Prostate gland (tissue), 2 donors: Measurements from ENCODE around the gene EFNA4. TPM values are rescaled to one million over a fixed set of nuclear protein-coding genes. Genes with fewer than 3 reads are reported as not detected.

Experiments
- DNase-seq: peaks from one replicate; pipeline ENCODE4 v3.0.0-alpha.2; 2019; ENCODE audit warnings: low spot score
- H3K27ac ChIP-seq, 2 donors: fragments of 200-600 bp; sonication (generic); 2 replicates each; pipeline ENCODE4 v1.5.1; 2017 to 2019
- H3K27me3 ChIP-seq: fragments of 200-600 bp; sonication (generic); replicated peaks from 2 replicates; pipeline ENCODE4 v1.5.1; 2019; ENCODE audit not compliant: insufficient read depth
- H3K36me3 ChIP-seq, 2 donors: fragments of 200-600 bp; sonication (generic); 1 replicate in 1 of 2; 2 replicates in 1 of 2; pipeline versions ENCODE4 v1.5.1 to v1.8.1; 2017 to 2019
- H3K4me1 ChIP-seq: fragments of 200-600 bp; sonication (generic); replicated peaks from 2 replicates; pipeline ENCODE4 v1.5.1; 2019
- H3K4me3 ChIP-seq, 2 donors: fragments of 200-600 bp; sonication (generic); 2 replicates each; pipeline ENCODE4 v1.5.1; 2017 to 2019
- H3K9me3 ChIP-seq: fragments of 200-600 bp; sonication (generic); 2 replicates; pipeline ENCODE4 v1.5.1; 2017
- CTCF ChIP-seq, 4 experiments: fragments of 200-600 bp in 2 of 4; fragments of 450-650 bp in 2 of 4; sonication (generic) in 2 of 4; IDR thresholded peaks; 1 replicate in 3 of 4; 2 replicates in 1 of 4; pipeline ENCODE4 v1.5.1; 2016 to 2019; ENCODE audit warnings: antibody characterized with exemption in 4 of 4, mild to moderate bottlenecking in 2 of 4, moderate library complexity in 2 of 4
- POLR2A ChIP-seq: fragments of 450-650 bp; IDR thresholded peaks from one replicate; pipeline ENCODE4 v1.6.1; 2016; ENCODE audit warnings: antibody characterized with exemption, mild to moderate bottlenecking
- POLR2AphosphoS5 ChIP-seq: sonication (generic); formaldehyde crosslinking; IDR thresholded peaks from one replicate; pipeline ENCODE4 v1.6.1; 2017; ENCODE audit warnings: antibody characterized with exemption
- WGBS: methylation state at CpG from one replicate; pipeline ENCODE4 v1.1.5; 2018; 5-methylcytosine and 5-hydroxymethylcytosine counted together
- intact Hi-C: fragments of 100-400 bp; cut with DNase I; formaldehyde crosslinking; loops from one replicate; pipeline ENCODE4 v1.14.2; 2022
- total RNA-seq, 2 donors: library from RNA; depleted of rRNA; stranded (reverse); fragments of >200 nt; gene quantifications; one replicate each; pipeline ENCODE4 v1.1.0, GENCODE V29; 2016

Gene EFNA4
- total RNA-seq, 2 donors from 2014 or later = 10.3 to 23.4 TPM

- Histone ChIP-seq H3K4me3 (peak overlapping the region; percentile 71 to 74), H3K36me3 (peaks cover 0 to 4% of the 10 kb centered on the region in 2 donors), H3K4me1 (peaks cover 19% of the 10 kb centered on the region), H3K27ac (peak overlapping the region; percentile 92 to 93), H3K9me3 (no peaks in the 10 kb centered on the region), H3K27me3 (no peaks in the 10 kb centered on the region)
- TF ChIP-seq CTCF (IDR thresholded peaks at IDR 0.05) (no peak), POLR2AphosphoS5 (peak; percentile 17), POLR2A (peak; percentile 47)
- WGBS = 2% methylated on average over 26 of the region's 27 CpGs
- peak; percentile 58 for DNase-seq
- intact Hi-C loops = loop anchor here (2.0 to 5.0 kb wide), 2 partner anchors 33 to 90 kb away; partner anchors contain the start of gene PYGO2
These were observed 11.7 kb upstream of the EFNA4 start for GRCh38 chr1:155051777-155052398.

DNA sequence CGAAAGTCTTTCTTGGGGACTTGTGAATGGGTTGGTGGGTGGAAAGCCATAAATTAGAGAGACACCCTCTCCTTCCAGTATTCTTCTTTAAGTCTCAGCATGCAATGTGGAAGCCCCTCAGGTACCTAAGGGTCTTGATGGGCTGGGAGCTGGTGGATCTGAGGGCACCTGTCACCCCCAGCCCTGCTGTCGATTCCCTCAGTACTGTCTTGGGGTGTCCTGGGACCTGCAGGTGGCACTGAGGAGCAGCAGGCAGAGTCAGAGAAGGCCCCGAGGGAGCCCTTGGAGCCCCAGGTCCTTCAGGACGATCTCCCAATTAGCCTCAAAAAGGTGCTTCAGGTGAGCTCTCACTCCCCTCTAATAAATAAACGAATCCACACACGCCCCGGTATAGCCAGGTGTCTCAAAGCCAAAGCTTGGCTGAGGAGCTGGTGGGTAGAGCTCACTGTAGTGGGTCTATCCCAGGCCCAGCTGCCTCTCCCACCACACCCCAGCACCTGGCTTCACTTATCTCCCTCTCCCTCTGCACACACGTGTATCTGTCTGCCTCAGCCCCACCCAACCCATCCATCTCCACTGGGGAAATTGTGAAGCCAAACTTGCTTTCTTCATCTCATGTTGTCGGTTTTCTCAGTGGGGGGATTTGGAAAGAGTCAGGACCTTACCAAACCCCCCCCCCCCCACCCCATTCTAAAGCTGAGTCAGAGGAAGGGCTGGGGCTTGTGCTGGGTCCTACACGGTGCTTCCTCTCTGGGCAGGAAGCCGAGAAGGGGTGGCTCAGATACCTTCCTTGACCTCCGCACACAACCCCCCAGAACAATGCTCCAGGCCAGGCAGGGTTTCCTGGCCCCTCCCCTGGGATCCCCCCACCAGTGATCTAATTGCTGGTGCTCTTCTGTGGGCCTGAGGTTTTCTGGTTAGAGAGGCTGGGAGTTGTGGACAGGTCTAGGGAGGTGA is 10.8 kb upstream of the EFNA4 start:
- Histone ChIP-seq H3K36me3 (peaks cover 0 to 5% of the 10 kb centered on the region in 2 donors), H3K4me1 (peaks cover 19% of the 10 kb centered on the region), H3K27ac (peak overlapping the region; percentile 92 to 93), H3K9me3 (no peaks in the 10 kb centered on the region), H3K4me3 (peak overlapping the region; percentile 71 to 74), H3K27me3 (no peaks in the 10 kb centered on the region)
- DNase-seq = peak; percentile 37
- intact Hi-C loops = loop anchor here (5.0 kb wide), 1 partner anchor 90 kb away; the partner anchor contains the start of gene PYGO2
- TF ChIP-seq POLR2AphosphoS5 = no peak
- no peak for TF ChIP-seq POLR2A
- peak in 2 of 4 experiments; percentile 38 to 52 for TF ChIP-seq CTCF (IDR thresholded peaks at IDR 0.05)
- 32% methylated on average over 12 of the region's 12 CpGs for WGBS

DNA sequence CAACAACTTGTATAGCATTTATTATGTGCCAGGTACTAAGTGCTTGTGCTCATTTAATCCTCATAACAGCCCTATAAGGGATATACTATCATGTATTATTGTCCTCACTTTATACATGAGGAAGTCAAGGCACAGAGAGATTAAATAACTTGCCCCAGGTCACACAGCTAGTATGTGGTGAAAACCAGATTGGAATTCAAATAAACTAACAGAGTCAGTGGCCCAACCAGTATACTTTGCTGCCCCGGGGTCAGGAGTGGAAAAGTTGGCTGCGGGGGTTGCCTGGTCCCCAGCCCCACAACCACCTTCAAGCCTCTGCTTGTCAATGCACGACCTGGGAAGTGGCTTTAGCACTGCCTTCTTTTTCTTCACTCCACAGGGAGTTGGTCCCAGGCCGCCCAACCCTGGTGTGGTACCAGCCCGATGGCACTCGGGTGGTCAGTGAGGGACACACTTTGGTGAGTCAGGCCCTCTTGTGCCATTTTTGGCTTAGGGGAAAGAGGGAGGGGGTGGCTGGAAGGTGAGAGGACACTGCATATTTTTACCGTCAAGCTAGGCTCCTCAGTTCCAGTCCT is 9.9 kb upstream of the EFNA4 start:
- TF ChIP-seq CTCF (IDR thresholded peaks at IDR 0.05) = no peak
- no peak for TF ChIP-seq POLR2A
- no peak for TF ChIP-seq POLR2AphosphoS5

GRCh38 chr1:155057104-155057503 is 6.4 kb upstream of the EFNA4 start:
- intact Hi-C loops = no loop called here
- no peak overlapping the region for H3K27ac ChIP-seq
- no peaks in the 10 kb centered on the region for H3K27me3 ChIP-seq
- no peaks in the 10 kb centered on the region for H3K4me1 ChIP-seq
- WGBS = 94% methylated on average over 8 of the region's 8 CpGs
- H3K36me3 ChIP-seq = peaks cover 0 to 16% of the 10 kb centered on the region in 2 donors
- H3K4me3 ChIP-seq = no peak overlapping the region
- no peaks in the 10 kb centered on the region for H3K9me3 ChIP-seq
- DNase-seq = no peak
- TF ChIP-seq POLR2AphosphoS5 (no peak), CTCF (IDR thresholded peaks at IDR 0.05) (no peak)

More for the DNA sequence above, 9.9 kb upstream of the EFNA4 start:
- DNase-seq = no peak
- H3K36me3 ChIP-seq = peaks cover 0 to 13% of the 10 kb centered on the region in 2 donors
- 72% methylated on average over 7 of the region's 7 CpGs for WGBS
- intact Hi-C loops = loop anchor here (5.0 kb wide), 1 partner anchor 91 kb away; the partner anchor contains the start of gene PYGO2
- H3K27ac ChIP-seq = no peak overlapping the region
- peaks cover 17% of the 10 kb centered on the region for H3K4me1 ChIP-seq
- no peak overlapping the region for H3K4me3 ChIP-seq
- no peaks in the 10 kb centered on the region for H3K9me3 ChIP-seq
- no peaks in the 10 kb centered on the region for H3K27me3 ChIP-seq
